ENCODE data around the gene TDRD1. TPM values are rescaled to one million over a fixed set of nuclear protein-coding genes. Genes with fewer than 3 reads are reported as not detected.
A peak's percentile ranks its signal among the peaks of the same experiment; 100 is the strongest.

TDRD1 gene
- total RNA-seq, 1 donor from 2014 or later, result 0.04 TPM

DNA sequence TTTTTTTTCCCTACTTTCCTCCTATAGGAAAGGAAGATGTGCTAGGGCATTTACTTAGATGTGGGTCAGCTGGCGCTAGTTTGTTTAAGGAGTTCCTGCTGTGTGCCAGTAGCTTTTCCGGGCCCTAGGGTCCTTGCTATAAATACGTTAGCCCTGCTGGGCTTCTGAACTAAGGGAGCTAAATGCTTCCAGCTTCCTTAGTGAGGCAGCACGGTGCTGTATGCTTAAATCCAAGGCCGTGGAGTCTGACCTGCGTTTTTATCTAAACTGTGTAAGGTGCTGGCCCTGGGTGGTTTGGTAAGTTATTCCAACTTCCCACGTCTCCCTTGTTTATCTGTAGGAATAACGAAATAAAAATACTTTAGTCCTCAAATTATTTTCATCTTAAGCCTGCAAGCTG, 594 bp downstream of the TDRD1 start:
- Mint-ChIP-seq H3K27ac (no peak overlapping the region), H3K9me3 (no peaks in the 10 kb centered on the region), H3K4me3 (no peak overlapping the region), H3K27me3 (ENCODE audit: insufficient read depth, low read depth) (peaks cover 2% of the 10 kb centered on the region), H3K4me1 (peaks cover 6% of the 10 kb centered on the region), H3K36me3 (no peaks in the 10 kb centered on the region)
- peaks cover 15% of the 10 kb centered on the region for H3K27me3 ChIP-seq
- H3K4me3 ChIP-seq, result no peak overlapping the region
- DNase-seq (ENCODE audit: low spot score), result no peak
- H3K9ac ChIP-seq, result no peak overlapping the region
- H3K27ac ChIP-seq, result no peak overlapping the region
- peak overlapping the region; percentile 37 for H2AFZ ChIP-seq (replicated peaks)
- H4K20me1 ChIP-seq (ENCODE audit: low read depth), result no peaks in the 10 kb centered on the region
- TF ChIP-seq EZH2 (IDR thresholded peaks at IDR 0.05) (no peak), CTCF (IDR thresholded peaks at IDR 0.05) (no peak), EZH2phosphoT487 (IDR thresholded peaks at IDR 0.05) (no peak)
- H3K79me2 ChIP-seq (ENCODE audit: low read depth), result no peaks in the 10 kb centered on the region
- H3K9me3 ChIP-seq (ENCODE audit: low read depth), result no peaks in the 10 kb centered on the region
- H3K4me2 ChIP-seq, result no peak overlapping the region
- no peaks in the 10 kb centered on the region for H3K4me1 ChIP-seq
- no peaks in the 10 kb centered on the region for H3F3A ChIP-seq (ENCODE audit: low read depth)
- H3K36me3 ChIP-seq, result no peaks in the 10 kb centered on the region

DNA sequence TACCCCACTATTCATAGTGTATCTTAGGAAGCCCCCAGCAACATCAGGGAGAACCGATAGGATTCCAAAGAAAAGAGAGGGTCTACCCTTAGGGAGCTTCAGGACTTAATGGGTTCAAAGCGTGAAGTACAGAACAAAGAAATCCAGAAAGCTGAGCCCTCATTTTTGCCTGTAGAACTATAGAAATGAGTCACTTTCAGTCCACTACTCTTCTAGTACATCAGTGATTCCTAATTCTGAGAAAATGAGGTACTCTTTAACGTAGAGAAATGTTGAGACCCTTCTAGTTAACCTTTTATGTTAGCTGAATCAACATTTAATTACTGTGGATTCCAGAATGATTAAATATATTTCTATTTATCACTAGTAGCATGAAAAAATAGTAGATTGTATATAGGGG, 1.8 kb downstream of the TDRD1 start:
- H3K4me1 ChIP-seq, result no peaks in the 10 kb centered on the region
- no peak overlapping the region for H2AFZ ChIP-seq (replicated peaks)
- H3K4me2 ChIP-seq, result no peak overlapping the region
- H3K27ac ChIP-seq, result no peak overlapping the region
- H3K9ac ChIP-seq, result no peak overlapping the region
- Mint-ChIP-seq H3K36me3 (no peaks in the 10 kb centered on the region), H3K4me1 (peaks cover 3% of the 10 kb centered on the region), H3K9me3 (peaks cover 1% of the 10 kb centered on the region), H3K27me3 (ENCODE audit: insufficient read depth, low read depth) (peaks cover 4% of the 10 kb centered on the region), H3K4me3 (no peak overlapping the region), H3K27ac (no peak overlapping the region)
- no peak for TF ChIP-seq EZH2phosphoT487 (IDR thresholded peaks at IDR 0.05)
- TF ChIP-seq EZH2 (IDR thresholded peaks at IDR 0.05), result no peak
- TF ChIP-seq CTCF (IDR thresholded peaks at IDR 0.05), result no peak
- no peaks in the 10 kb centered on the region for H3K36me3 ChIP-seq
- H3K27me3 ChIP-seq, result peaks cover 3% of the 10 kb centered on the region
- H4K20me1 ChIP-seq (ENCODE audit: low read depth), result no peaks in the 10 kb centered on the region
- H3K9me3 ChIP-seq (ENCODE audit: low read depth), result no peaks in the 10 kb centered on the region
- no peaks in the 10 kb centered on the region for H3K79me2 ChIP-seq (ENCODE audit: low read depth)
- no peak for DNase-seq (ENCODE audit: low spot score)
- H3F3A ChIP-seq (ENCODE audit: low read depth), result no peaks in the 10 kb centered on the region
- H3K4me3 ChIP-seq, result no peak overlapping the region

DNA sequence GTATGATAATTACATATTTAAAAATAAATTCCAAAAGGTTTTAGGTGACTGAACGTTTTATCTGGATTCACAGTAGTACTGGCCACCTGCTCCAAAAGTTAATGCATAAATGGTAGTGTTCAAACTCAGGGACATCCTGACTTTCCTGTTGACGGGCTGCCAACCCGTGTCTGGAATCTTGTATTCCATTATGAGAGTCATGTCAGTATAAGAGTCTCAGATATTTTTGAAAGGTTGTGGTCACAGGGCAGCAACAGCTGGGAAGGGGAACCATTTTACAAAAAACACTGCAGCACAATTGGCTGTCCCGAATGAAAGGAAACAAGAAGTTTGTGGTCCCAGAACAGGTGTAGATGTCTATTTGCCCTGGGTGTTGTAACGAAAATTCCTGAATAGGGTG, 2.8 kb downstream of the TDRD1 start:
- Mint-ChIP-seq H3K36me3 (no peaks in the 10 kb centered on the region), H3K27me3 (ENCODE audit: insufficient read depth, low read depth) (peaks cover 4% of the 10 kb centered on the region), H3K27ac (no peak overlapping the region), H3K9me3 (peaks cover 2% of the 10 kb centered on the region), H3K4me3 (no peak overlapping the region), H3K4me1 (peaks cover 3% of the 10 kb centered on the region)
- no peak for DNase-seq (ENCODE audit: low spot score)
- no peak overlapping the region for H3K9ac ChIP-seq
- H3K79me2 ChIP-seq (ENCODE audit: low read depth), result no peaks in the 10 kb centered on the region
- H3K27ac ChIP-seq, result no peak overlapping the region
- H3K4me1 ChIP-seq, result no peaks in the 10 kb centered on the region
- H3K27me3 ChIP-seq, result no peaks in the 10 kb centered on the region
- no peaks in the 10 kb centered on the region for H4K20me1 ChIP-seq (ENCODE audit: low read depth)
- H3K9me3 ChIP-seq (ENCODE audit: low read depth), result no peaks in the 10 kb centered on the region
- no peak overlapping the region for H3K4me2 ChIP-seq
- no peaks in the 10 kb centered on the region for H3F3A ChIP-seq (ENCODE audit: low read depth)
- TF ChIP-seq EZH2phosphoT487 (IDR thresholded peaks at IDR 0.05) (no peak), CTCF (IDR thresholded peaks at IDR 0.05) (no peak), EZH2 (IDR thresholded peaks at IDR 0.05) (no peak)
- no peak overlapping the region for H2AFZ ChIP-seq (replicated peaks)
- no peak overlapping the region for H3K4me3 ChIP-seq
- no peaks in the 10 kb centered on the region for H3K36me3 ChIP-seq
